Body of pancreas (tissue), 4 donors: ENCODE results near the gene TESMIN. TPM values are rescaled to one million over a fixed set of nuclear protein-coding genes. Genes with fewer than 3 reads are reported as not detected.

Experiments used
- ATAC-seq: fragments of 150-250 bp; one replicate; pipeline ENCODE4 v1.9.1; 2016
- DNase-seq, 4 donors: peaks; one replicate each; pipeline ENCODE4 v3.0.0-alpha.2; 2019
- H3K27ac ChIP-seq, 4 donors: fragments of 200-600 bp; sonication (generic); 1 replicate in 3 of 4; 2 replicates in 1 of 4; pipeline versions ENCODE4 v1.5.1 to v1.6.1; 2016 to 2019; ENCODE audit warnings: mild to moderate bottlenecking in 1 of 4, mixed read lengths in 1 of 4, moderate library complexity in 1 of 4
- H3K27me3 ChIP-seq, 2 donors: fragments of 200-600 bp; sonication (generic); one replicate each; pipeline ENCODE4 v1.6.0; 2016; ENCODE audit warnings: mild to moderate bottlenecking in 1 of 2
- H3K36me3 ChIP-seq, 2 donors: fragments of 200-600 bp; sonication (generic); replicated peaks in 1 of 2; 2 replicates each; pipeline ENCODE4 v1.5.1; 2016; ENCODE audit warnings: low read depth in 2 of 2; ENCODE audit not compliant: insufficient read depth in 1 of 2
- H3K4me1 ChIP-seq: fragments of 200-600 bp; sonication (generic); one replicate; pipeline ENCODE4 v1.6.0; 2016
- H3K4me3 ChIP-seq, 2 donors: fragments of 200-600 bp; sonication (generic); 1 replicate in 1 of 2; 2 replicates in 1 of 2; pipeline ENCODE4 v1.5.1; 2016 to 2019
- H3K9me3 ChIP-seq, 3 donors: fragments of 200-600 bp; sonication (generic); 1 replicate in 2 of 3; 2 replicates in 1 of 3; pipeline ENCODE4 v1.5.1; 2016
- POLR2A ChIP-seq, 3 donors: fragments of 450-650 bp; IDR thresholded peaks; one replicate each; pipeline ENCODE4 v1.6.1; 2016; ENCODE audit warnings: antibody characterized with exemption in 3 of 3, mild to moderate bottlenecking in 2 of 3
- WGBS, 2 donors: methylation state at CpG; one replicate each; pipeline ENCODE4 v1.1.5; 2017; 5-methylcytosine and 5-hydroxymethylcytosine counted together
- intact Hi-C: fragments of 100-400 bp; cut with DNase I; formaldehyde crosslinking; loops from one replicate; pipeline ENCODE4 v1.15.1; 2023
- total RNA-seq, 2 donors: library from RNA; depleted of rRNA; stranded (reverse); fragments of >200 nt; gene quantifications; one replicate each; pipeline ENCODE4 v1.1.0, GENCODE V29; 2016
- TF ChIP-seq, protein P1 (sequence below), 7 experiments: fragments of 450-650 bp in 4 of 7; fragments of 200-600 bp in 3 of 7; sonication (generic) in 3 of 7; IDR thresholded peaks; one replicate each; pipeline ENCODE4 v1.5.1; 2016 to 2019; ENCODE audit warnings: antibody characterized with exemption in 7 of 7

Gene TESMIN
- total RNA-seq, 2 donors from 2014 or later = 1.6 to 7.9 TPM

DNA sequence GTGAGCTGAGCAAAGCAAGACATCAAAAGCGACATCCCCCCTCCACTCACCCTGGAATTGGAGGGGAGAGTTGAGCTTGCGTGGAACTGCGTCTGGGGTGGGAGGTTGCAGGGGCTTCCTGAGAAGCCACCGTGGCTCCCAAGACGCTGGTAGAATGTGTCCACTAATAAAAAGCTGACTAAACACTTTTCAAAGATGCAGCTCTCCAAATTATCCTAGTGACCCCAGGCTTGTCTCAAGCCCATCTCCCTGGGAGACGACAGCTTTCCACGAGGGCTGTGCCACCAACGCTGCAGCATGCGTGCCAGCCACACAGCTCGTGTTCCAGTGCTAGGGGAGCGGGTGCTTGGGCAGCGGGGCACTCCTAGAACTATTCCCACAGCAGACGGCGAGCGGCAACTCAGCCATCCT lies 73.3 kb downstream of the TESMIN start:
- WGBS, 2 donors = 77 to 79% methylated on average over 10 to 15 of the region's 15 CpGs
- Histone ChIP-seq H3K27ac (no peak overlapping the region), H3K27me3 (no peaks in the 10 kb centered on the region), H3K4me1 (no peaks in the 10 kb centered on the region), H3K9me3 (no peaks in the 10 kb centered on the region), H3K36me3 (no peaks in the 10 kb centered on the region), H3K4me3 (no peak overlapping the region)
- no peak for TF ChIP-seq POLR2A (IDR thresholded peaks at IDR 0.05)
- TF ChIP-seq, protein P1, sequence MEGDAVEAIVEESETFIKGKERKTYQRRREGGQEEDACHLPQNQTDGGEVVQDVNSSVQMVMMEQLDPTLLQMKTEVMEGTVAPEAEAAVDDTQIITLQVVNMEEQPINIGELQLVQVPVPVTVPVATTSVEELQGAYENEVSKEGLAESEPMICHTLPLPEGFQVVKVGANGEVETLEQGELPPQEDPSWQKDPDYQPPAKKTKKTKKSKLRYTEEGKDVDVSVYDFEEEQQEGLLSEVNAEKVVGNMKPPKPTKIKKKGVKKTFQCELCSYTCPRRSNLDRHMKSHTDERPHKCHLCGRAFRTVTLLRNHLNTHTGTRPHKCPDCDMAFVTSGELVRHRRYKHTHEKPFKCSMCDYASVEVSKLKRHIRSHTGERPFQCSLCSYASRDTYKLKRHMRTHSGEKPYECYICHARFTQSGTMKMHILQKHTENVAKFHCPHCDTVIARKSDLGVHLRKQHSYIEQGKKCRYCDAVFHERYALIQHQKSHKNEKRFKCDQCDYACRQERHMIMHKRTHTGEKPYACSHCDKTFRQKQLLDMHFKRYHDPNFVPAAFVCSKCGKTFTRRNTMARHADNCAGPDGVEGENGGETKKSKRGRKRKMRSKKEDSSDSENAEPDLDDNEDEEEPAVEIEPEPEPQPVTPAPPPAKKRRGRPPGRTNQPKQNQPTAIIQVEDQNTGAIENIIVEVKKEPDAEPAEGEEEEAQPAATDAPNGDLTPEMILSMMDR (IDR thresholded peaks at IDR 0.05) = no peak
- DNase-seq = no peak
- intact Hi-C loops = no loop called here
- no peak for ATAC-seq

DNA sequence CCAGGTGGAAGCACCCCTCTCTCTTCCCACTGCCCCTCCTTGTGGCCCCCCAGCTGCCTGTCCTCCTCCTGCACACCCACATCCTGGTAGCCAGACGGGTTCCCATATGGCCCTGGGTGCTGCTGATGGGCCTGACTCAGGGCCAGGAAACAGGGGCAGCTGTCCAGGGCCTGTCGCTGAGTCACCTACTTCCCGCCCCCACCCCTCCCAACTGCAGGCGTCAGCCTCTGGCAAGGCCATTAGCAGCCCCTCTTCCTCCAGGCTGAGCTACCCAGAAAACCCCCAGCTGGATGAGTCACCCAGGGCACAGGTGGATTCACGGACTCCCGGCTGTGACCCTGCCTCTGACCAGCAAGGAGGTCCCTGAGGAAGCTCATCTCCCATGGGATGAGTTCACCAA lies 73.9 kb downstream of the TESMIN start:
- no peaks in the 10 kb centered on the region for H3K36me3 ChIP-seq
- H3K4me1 ChIP-seq = no peaks in the 10 kb centered on the region
- 10 to 14% methylated on average over 1 to 6 of the region's 6 CpGs for WGBS, 2 donors
- no peaks in the 10 kb centered on the region for H3K9me3 ChIP-seq
- ATAC-seq (peak; percentile 63), DNase-seq (peak in 3 of 4 donors; percentile 30 to 68 (median 63))
- H3K4me3 ChIP-seq = no peak overlapping the region
- intact Hi-C loops = no loop called here
- H3K27me3 ChIP-seq = no peaks in the 10 kb centered on the region
- no peak for TF ChIP-seq POLR2A (IDR thresholded peaks at IDR 0.05)
- TF ChIP-seq, protein P1 (IDR thresholded peaks at IDR 0.05) = no peak
- H3K27ac ChIP-seq = no peak overlapping the region

DNA sequence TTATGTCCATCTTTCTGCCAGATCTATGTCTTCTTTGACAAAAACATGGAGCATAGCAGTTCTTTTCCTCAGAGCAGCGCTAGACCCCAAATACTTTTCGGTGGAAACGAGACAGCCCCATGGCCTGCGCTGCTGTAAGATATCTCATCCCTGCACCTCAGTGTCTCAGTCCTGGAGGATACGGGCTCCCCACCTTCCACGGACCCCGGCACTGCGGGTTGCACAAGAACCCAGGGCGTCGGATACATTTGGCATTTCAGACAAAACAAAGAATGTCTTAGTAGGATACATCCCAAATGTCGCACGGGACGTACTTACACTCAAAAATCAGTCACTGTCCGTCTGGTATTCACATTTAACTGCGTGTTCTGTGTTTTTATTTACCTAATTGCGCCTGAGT lies 76.9 kb downstream of the TESMIN start:
- TF ChIP-seq, protein P1 (IDR thresholded peaks at IDR 0.05) = no peak
- no peak for TF ChIP-seq POLR2A (IDR thresholded peaks at IDR 0.05)
- DNase-seq (no peak), ATAC-seq (no peak)
- intact Hi-C loops = no loop called here
- no peaks in the 10 kb centered on the region for H3K36me3 ChIP-seq
- H3K4me3 ChIP-seq = no peak overlapping the region
- H3K27me3 ChIP-seq = no peaks in the 10 kb centered on the region
- 83 to 87% methylated on average over 16 of the region's 16 CpGs for WGBS, 2 donors
- H3K4me1 ChIP-seq = no peaks in the 10 kb centered on the region
- H3K9me3 ChIP-seq = no peaks in the 10 kb centered on the region
- H3K27ac ChIP-seq = no peak overlapping the region

DNA sequence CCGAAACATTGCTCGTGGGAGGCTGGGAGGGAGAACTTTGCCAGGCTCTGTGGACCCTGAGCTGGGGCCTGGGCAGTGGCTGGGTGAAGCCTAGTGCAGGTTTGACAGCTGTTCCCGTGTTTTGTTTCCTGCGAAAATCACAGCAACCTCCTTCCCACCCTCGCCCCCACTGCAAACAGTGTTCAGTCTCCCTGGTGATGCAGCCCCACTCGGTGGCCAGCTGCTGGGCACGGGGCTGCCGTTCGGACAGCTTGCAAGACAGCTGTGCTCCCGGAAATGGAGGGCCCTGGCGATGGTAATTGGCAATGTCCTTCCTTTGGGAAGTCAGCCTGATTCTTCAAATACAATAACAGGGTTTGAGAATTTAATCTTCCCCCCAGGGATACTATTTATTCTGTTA lies 77.3 kb downstream of the TESMIN start:
- no peaks in the 10 kb centered on the region for H3K4me1 ChIP-seq
- WGBS, 2 donors = 73 to 82% methylated on average over 11 of the region's 11 CpGs
- no peak overlapping the region for H3K27ac ChIP-seq
- ATAC-seq (no peak), DNase-seq (no peak)
- intact Hi-C loops = no loop called here
- H3K36me3 ChIP-seq = no peaks in the 10 kb centered on the region
- no peaks in the 10 kb centered on the region for H3K9me3 ChIP-seq
- no peak overlapping the region for H3K4me3 ChIP-seq
- no peaks in the 10 kb centered on the region for H3K27me3 ChIP-seq
- no peak for TF ChIP-seq POLR2A (IDR thresholded peaks at IDR 0.05)
- TF ChIP-seq, protein P1 (IDR thresholded peaks at IDR 0.05) = no peak

DNA sequence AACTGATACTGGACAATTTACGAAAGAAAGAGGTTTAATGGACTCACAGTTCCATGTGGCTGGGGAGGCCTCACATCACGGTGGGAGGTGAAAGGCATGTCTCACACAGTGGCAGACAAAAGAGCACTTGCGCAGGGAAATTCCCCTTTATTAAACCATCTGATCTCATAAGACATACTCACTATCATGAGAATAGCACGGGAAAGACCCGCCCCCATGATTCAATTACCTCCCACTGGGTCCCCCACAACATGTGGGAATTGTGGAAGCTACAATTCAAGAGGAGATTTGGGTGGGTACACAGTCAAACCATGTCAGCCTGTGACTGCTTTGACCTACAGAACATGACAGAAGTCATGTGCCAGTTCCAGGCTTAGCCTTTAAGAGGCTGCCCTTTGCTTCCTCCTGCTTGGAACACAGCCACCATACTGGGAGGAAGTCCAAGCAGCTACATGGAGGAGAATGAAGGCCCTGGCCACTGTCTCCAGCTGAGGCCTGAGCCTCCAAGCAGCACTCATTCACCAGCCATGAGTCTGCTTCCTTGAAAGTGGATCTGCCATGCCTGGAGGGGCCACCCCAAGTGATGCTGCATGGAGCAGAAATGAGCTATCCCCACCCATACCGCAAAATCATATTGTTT lies 77.9 kb downstream of the TESMIN start:
- no peak for DNase-seq
- Histone ChIP-seq H3K36me3 (no peaks in the 10 kb centered on the region), H3K4me3 (no peak overlapping the region), H3K9me3 (no peaks in the 10 kb centered on the region), H3K4me1 (no peaks in the 10 kb centered on the region), H3K27me3 (no peaks in the 10 kb centered on the region), H3K27ac (no peak overlapping the region)
- intact Hi-C loops = no loop called here
- TF ChIP-seq POLR2A (IDR thresholded peaks at IDR 0.05) = no peak
- TF ChIP-seq, protein P1 (IDR thresholded peaks at IDR 0.05) = no peak
- WGBS, 2 donors = 77 to 78% methylated on average over 6 of the region's 6 CpGs
- ATAC-seq = no peak
